G401.6 (cell line): ENCODE measurements around the gene GRK5.

ENCODE experiments used
- FAIRE-seq: peaks from 2 replicates; lab custom pipeline; 2012; peaks lifted over from hg19 to GRCh38; lab: Jason Lieb, UNC

The GRK5 gene

DNA sequence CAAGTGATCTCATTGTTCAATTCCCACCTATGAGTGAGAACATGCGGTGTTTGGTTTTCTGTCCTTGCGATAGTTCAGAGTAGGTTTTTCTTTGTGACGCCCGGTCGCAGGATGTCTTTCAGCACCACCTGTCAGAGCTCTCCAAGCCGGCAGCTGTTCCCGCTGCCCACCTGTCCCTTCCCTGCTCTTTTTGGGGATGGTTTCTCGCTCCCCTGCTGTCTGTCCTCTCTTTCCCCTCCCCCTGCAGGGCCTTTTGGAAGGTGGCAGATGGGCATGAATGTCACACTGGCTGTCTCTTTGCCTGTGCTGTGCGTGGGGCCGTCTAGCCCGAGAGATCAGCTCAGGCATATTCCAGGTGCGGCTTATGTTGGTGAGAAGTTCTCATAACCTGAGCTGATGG, 137.0 kb downstream of the GRK5 start:
- no peak for FAIRE-seq

DNA sequence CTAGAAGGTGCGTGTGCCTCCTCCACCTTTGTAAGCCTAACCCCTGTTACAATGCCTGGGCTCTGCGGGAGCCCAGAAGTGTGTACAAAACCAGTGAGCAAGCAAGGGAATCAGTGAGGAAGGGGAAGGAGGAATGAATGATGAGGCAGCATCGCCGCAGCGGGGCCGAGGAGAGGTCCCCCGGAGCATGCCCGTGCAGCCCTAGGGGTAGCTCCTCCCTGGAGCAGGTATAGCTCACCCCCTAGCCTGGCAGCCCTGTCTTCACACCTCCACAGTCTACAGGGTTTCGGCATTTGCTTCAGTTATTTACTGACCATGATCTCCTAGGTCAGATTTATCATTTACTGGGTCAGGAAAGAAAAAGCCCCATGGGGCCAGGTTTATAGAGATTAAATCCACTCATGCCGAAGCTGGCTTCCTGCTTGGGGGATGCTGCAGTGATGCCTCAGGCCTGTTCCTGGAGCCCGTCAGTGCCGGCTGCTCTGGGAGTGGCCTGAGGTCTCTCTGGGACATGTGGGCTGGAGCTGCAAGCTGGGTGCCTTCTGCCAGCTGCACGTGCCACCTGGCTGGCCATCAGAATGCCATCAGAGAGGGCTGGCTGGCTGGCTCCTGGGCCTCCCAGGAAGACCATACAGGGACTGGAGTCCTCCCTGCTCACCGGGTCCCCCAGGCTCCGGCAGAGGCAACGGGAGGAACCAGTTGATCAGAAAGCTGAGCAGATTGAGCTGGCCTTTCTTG, 138.9 kb downstream of the GRK5 start:
- no peak for FAIRE-seq

DNA sequence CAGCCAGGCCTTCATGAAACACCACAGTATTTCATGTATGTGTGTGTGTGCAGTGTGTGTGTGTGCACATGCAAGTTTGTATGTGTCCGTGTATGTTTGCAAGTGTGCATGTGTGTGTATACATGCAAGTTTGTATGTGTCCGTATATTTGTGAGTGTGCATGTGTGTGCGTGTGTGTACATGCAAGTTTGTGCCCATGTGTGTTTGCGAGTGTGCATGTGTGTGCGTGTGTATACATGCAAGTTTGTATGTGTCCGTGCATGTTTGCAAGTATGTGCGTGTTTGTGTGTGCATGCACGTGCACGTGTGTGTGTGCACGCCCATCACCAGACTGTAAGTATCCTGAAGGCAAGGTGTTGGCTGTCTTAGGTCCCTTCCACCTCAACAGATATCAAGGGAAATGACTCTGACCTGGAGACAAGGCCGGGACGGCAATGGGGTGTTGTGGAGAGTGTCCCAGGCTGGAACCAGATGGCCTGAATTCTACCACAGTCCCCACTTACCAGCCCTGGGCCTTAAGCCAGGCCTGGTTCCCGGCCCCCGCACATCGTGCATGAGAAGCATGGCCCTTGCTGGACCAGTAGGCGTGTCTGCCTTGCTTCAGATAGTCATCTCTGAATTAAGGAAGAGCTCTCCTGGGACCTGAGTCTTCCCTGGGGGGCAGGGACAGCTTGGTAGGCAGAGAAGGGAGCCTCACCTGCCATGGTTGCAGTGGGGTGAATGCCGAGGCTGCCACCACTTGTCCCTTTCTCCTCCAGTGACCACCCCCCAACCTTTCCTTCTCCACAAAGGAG, 140.0 kb downstream of the GRK5 start:
- FAIRE-seq: no peak

DNA sequence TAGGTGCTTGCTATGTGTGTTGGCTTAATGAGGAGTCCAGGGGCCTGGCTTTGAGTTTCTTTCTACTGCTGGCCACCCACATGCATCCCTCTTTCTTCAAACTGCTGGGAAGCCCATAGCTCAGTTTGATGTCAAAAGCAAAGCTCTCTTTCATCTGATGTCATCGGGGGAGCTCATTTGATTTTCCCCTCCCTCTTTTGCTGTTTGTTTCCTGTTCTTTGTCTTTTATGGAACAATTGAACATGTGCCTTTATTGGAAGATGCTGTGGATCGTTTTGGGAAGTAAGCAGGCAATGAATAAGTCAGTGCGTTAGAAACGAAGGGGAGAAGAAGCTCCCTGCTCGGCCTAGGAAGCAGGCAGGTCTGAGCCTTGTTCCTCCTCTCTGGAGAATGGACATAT, 140.7 kb downstream of the GRK5 start:
- no peak for FAIRE-seq

DNA sequence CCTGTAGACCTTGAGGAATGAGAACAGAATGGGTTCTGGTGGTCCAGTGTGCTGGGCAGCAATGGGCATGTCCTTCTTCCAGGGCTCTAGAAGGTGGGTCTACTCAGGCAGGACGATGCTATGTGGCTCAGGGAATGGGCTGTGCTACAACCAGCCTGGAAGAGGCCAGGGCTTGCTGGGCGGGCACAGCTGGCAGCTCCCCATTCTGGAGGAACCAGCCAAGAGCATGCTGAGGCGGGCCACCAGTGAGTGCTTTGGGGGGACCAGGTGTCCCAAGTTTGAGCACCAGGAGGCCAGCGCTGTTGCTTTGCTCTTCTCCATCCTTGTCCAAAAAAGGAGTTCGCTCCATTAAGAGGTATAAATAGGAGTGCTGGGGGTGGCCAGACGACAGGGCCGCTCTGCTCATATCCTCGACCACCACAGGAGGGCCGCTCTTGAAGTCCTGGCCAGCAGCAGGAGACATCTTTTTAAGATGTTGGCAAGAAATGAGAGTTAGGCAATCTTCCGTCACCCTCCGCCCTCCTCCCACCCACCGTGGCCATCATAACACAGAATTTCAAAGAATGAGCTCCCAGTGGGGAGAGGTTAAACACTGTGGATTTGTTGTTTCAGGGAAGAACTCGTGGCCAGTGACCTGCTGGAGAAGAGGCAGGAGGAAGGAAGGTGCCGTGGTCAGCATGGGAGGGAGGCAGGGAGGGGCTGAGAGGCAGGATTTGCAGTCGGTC, 141.3 kb downstream of the GRK5 start:
- FAIRE-seq: no peak

- FAIRE-seq: no peak
These were observed 142.0 kb downstream of the GRK5 start for GRCh38 chr10:119349341-119349740.

GRCh38 chr10:119349937-119350501, 142.6 kb downstream of the GRK5 start:
- no peak for FAIRE-seq

DNA sequence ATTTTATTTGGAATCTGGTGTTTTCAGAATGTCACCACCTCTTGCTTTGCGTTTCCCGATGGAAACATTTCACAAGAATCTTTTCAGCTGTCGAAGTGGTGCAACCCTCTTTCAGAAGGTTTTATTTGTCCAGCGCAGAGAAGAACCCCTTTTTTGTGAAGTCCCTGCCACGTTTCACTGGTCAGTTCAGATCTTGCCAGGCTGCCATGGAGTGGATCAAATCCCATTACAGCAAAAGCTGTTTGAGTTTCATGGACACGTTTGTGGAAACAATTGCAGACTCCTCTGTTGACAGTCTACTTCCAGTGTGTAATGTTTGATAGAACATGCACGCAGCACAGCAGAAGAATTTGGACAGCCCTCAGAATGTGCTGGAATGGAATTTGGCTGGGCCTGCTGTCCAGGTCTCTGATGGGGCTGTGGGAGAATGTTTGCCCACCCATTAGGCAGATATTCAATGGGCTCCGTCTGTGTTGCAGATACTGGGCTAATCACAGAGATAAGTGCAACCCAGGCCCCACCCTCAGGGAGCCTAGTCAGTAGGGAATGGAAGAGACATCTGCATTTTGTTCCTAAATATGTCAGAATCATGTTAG, 143.2 kb downstream of the GRK5 start:
- FAIRE-seq: no peak

DNA sequence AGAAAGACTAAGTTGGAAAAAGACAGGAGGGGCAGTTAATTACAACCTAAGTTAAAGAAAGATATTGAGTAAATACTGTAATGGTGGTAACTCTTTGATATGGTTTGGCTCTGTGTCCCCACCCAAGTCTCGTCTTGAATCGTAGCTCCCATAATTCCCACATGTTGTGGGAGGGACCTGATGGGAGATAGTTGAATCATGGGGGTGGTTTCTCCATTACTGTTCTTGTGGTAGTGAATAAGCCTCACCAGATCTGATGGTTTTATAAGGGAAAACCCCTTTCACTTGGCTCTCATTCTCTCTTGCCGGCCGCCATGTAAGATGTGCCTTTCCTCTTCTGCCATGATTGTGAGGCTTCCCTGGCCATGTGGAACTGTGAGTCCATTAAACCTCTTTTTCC, 143.8 kb downstream of the GRK5 start:
- no peak for FAIRE-seq

DNA sequence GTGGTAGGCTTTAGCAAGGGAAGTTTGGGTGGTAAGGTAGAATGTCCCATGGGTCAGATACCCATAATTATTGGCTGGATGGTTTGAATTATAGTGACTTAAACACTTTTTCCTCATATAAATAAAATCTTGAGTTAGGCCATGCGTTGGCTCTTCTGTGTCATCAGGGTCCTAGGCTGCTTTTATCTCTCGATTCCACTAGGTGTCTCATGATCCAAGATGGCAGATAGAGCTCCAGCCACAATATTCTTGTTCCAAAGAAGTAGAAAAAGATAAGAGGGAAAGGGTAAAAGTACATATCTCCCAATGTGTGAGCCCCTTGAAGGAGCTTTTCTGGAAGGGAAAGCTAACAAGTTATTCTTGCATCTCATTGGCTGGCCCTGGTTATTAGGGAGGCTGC, 144.7 kb downstream of the GRK5 start:
- FAIRE-seq: no peak

GRCh38 chr10:119352807-119353206, 145.4 kb downstream of the GRK5 start:
- no peak for FAIRE-seq

GRCh38 chr10:119353421-119353820, 146.1 kb downstream of the GRK5 start:
- FAIRE-seq: no peak

DNA sequence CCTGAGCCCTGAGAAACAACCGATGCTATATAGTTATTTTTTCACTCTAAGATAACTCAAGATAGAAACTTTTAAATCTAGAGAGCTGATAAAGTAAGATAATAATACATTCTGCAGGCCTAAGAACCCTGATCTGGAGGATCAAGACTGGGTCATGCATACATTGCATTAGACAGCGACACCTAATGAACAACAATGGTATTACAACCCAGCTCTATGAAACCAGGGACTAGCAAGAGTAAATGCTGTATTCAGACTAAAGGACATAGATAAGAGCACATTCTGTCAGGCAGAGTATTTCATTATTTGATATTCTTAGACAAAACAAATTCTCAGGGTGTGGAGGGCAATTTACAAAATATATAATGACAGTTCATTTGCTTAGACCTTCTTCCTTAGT, 148.6 kb downstream of the GRK5 start:
- no peak for FAIRE-seq

DNA sequence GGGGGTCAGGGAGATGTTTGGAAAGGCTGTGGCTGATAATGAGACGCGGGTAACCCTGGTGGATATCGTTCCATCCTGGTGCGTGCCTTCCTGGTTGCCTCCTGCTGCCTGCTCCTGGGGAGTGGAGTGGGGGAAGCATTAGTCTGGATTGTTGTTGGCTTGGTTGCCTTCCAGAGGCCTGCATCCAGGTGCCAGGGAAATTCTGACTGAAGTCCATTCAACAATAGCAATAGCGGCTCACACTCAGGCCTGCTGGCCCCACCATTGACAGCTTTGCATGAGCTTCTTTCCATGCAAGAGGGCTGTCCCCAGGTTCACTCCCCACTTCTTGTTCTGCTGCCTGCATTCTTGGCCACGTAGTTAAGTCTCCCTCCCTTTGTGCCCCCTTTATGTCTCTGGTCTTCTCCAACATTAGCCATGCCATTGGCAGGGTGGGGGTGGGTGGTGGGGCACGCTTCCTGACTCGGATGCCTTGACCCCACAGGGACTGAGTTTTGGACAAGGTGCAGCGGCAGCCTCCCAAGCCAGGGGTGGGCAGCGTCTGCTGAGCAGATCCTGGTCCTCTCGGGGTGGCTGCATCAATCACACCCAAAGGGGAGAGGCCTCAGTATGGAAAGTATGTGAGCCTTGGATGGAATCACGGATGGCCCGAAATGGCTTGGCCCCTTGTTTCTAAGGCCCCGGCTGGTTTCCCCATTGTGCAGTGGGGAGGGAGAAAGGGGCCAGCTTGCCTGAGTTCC, 150.2 kb downstream of the GRK5 start:
- FAIRE-seq: no peak

- no peak for FAIRE-seq
These were observed 150.8 kb downstream of the GRK5 start for GRCh38 chr10:119358152-119358512.

GRCh38 chr10:119358567-119358966, 151.2 kb downstream of the GRK5 start:
- FAIRE-seq: no peak

DNA sequence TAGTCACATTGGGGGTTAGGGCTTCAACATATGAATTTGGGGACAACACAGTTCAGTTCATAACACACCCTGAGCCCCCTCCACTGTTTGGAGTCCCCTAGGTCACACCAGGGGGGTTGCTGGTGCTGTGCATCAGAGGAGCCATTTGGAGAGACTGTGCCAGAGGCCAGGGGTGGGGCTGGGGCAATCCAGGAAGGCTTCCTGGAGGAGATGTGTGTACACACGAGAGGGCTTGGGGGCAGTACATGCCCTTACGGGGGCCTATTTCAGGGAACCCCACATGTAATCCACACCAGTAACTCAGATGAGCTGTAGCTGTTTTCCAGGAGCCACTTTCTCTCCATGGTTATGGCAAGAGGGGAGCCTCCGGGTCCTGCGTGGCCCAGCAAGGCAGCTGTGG, 151.7 kb downstream of the GRK5 start:
- no peak for FAIRE-seq

- FAIRE-seq: no peak
These were observed 153.0 kb downstream of the GRK5 start for GRCh38 chr10:119360181-119360921.

- FAIRE-seq: no peak
These were observed 153.7 kb downstream of the GRK5 start for GRCh38 chr10:119361037-119361436.

DNA sequence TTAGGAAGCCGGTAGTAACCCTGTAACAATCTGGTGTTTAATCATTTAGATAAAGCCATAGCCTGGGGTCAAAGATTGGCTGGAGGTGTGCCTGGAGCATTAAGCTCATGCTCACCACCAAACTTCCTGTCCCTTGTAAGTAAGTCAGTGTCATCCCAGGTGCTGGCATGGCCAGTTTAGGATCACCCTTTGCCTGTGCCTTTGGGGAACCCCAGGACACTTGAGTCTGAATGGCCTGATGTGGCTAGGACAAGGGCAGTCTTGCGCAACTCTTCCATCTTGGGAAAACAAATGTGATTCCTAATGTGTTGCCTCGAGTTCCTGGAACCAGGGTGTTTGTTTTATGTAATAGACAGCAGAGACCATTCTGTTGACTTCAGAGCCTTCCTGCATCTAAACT, 154.8 kb downstream of the GRK5 start:
- no peak for FAIRE-seq
